Activated CD8-positive, alpha-beta memory T cell treated with anti-CD3 and anti-CD28 coated beads for 36 hours (primary cell): ENCODE data around the gene C1orf87. TPM values are rescaled to one million over a fixed set of nuclear protein-coding genes. Genes with fewer than 3 reads are reported as not detected.
"Not testable (repeated sequence)": the region's sequence is repeated elsewhere in the genome, so short reads cannot be mapped to it uniquely, and the experiment has no call there.

Experiments
- CTCF ChIA-PET: fragments of 350-600 bp; sonication (Branson Sonifier 250); formaldehyde crosslinking; loops from one replicate; lab custom pipeline; 2021; ENCODE audit warnings: antibody characterized with exemption; lab: Charles Lee
- POLR2A ChIA-PET: fragments of 350-600 bp; sonication (Branson Sonifier 250); formaldehyde crosslinking; loops from one replicate; lab custom pipeline; 2021; ENCODE audit warnings: antibody characterized with exemption; lab: Charles Lee
- total RNA-seq, 2 experiments: library from RNA; stranded (reverse); gene quantifications; one replicate each; pipeline ENCODE4 v1.2.3, GENCODE V29; 2021

C1orf87 gene
- total RNA-seq, 2 experiments from 2014 or later = not detected

DNA sequence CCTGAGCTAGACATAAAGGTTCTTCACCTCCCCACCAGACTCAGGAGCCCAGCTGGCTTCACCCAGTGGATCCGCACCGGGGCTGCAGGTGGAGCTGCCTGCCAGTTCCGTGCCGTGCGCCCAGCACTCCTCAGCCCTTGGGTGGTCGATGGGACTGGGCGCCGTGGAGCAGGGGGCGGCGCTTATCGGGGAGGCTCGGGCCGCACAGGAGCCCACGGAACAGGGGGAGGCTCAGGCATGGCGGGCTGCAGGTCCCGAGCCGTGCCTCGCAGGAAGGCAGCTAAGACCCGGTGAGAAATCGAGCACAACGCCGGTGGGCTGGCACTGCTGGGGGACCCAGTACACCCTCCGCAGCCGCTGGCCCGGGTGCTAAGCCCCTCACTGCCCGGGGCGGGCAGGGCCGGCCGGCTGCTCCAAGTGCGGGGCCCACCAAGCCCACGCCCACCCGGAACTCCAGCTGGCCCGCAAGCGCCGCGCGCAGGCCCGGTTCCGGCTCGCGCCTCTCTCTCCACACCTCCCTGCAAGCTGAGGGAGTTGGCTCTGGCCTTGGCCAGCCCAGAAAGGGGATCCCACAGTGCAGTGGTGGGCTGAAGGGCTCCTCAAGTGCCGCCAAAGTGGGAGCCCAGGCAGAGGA lies 103.9 kb downstream of the C1orf87 start:
- POLR2A ChIA-PET, CTCF ChIA-PET: not testable (repeated sequence)

DNA sequence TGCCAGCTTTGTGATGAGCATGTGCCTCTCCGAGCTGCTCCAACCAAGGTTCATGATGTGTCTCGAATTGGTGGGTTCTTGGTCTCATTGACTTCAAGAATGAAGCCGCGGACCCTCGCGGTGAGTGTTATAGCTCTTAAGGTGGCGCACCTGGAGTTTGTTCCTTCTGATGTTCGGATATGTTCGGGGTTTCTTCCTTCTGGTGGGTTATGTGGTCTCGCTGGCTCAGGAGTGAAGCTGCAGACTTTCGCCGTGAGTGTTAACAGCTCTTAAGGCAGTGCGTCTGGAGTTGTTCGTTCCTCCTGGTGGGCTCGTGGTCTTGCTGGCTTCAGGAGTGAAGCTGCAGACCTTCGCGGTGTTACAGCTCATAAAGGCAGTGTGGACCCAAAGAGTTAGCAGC lies 104.8 kb downstream of the C1orf87 start:
- CTCF ChIA-PET, POLR2A ChIA-PET: not testable (repeated sequence)

DNA sequence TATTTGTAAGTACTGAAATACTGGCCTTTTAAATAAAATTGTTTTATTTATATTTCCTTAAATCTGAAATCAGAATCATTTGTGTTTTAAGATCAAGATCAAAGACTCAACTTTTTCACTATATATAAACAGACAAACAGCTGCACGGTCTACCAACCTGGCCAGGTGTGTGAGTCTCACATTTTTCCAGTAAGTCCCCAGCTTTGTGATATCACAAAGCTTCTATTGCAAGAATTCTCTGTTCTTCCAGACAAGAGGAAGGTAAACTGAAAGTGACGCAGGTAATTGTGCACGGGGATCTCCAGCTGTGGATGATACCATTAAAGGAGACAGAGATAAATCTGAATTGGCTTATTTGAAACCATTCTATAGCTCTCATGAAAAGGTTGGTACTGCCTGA lies 105.8 kb downstream of the C1orf87 start:
- CTCF ChIA-PET = no interaction called here

DNA sequence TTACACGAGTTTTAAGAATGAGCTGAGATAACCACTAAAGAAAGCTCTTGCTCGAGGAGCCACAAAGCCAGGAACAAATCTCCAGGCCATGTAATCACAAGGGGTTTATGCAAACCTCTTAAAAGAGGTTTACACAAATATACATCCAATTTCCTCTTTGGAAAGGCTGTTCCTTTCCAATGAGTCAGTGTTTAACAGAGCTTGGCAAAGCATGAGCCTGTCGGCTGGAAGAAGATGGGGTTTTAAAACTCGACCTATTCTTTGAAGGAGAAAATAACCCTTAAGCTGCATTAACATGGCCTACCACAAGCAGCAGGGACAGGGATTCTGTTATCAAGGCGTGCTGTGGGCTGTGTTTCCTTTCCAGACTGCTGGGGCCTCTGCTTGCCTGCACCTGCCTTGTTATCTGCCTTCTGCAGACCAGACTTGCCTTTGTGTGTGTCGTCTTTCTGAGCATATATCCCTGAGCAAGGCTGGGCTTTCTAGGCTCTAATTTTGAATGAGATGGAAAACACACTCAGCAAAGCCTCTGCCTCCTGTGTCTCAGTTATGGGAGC lies 106.4 kb downstream of the C1orf87 start:
- POLR2A ChIA-PET = no interaction called here

More for the DNA sequence above, 105.8 kb downstream of the C1orf87 start:
- POLR2A ChIA-PET = no interaction called here

DNA sequence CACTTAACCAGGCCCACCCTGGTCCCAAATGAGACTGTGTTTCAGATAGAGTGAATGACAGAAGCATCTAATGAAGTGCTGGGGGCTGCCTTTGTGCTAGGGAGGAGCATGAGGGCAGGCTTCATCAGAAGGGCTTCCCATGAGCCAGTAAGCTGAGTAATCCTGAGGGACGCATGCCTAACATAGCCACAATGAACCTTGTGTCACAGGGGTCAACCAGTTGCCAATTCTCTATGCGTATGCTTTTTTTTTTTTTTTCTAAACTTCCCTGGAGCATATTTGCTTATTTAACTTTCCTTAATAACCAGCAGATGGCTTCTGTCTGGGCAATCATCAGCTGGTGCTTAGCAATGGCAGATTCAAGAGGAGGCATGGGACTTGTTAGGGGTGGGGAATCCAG lies 121.5 kb downstream of the C1orf87 start:
- ChIA-PET CTCF (no interaction called here), POLR2A (no interaction called here)

More for the DNA sequence above, 106.4 kb downstream of the C1orf87 start:
- CTCF ChIA-PET = no interaction called here

DNA sequence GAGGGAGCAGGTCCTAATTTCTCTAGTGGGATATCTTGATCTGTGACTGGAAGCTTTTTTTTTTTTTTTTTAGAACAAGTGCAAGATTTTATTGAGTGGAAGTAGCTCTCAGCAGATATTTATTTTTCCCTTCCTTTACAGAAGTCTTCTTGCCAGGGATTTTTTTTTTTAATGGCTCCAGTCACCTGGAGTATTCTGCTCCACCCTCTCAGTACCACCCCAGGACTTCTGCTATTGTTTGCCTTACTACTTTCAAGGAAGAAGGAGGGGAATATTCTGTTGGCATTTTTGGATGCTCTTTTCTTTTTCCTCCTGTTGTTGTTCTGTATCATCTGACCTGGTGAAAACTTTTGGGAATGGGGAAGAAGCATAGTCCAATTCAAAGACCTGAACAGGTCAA lies 123.9 kb downstream of the C1orf87 start:
- CTCF ChIA-PET = interaction anchor here (0.6 kb wide), 1 partner anchor 428 kb away, joined by 3 read pairs; no protein-coding TSS in a partner anchor
- POLR2A ChIA-PET = no interaction called here

DNA sequence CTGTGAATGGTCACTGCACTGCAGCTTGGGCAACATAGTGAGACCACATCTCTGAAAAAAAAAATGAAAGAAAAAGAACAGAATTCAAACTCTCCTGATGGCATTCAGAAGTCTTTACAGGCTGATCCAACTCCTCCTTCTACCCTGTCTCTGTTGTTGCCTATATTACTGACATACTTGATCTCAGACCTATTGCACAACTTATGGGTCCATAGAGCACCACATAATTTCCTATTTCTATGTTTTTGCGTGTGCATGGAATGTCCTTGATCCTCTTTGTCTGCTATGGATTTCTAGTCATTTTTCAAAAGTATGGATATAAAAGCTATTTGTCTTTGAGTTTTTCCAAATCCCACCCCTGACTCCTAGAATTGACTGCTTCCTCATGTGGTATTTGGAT lies 124.6 kb downstream of the C1orf87 start:
- POLR2A ChIA-PET = no interaction called here
- CTCF ChIA-PET = interaction anchor here (0.6 kb wide), 1 partner anchor 427 kb away, joined by 3 read pairs; no protein-coding TSS in a partner anchor

DNA sequence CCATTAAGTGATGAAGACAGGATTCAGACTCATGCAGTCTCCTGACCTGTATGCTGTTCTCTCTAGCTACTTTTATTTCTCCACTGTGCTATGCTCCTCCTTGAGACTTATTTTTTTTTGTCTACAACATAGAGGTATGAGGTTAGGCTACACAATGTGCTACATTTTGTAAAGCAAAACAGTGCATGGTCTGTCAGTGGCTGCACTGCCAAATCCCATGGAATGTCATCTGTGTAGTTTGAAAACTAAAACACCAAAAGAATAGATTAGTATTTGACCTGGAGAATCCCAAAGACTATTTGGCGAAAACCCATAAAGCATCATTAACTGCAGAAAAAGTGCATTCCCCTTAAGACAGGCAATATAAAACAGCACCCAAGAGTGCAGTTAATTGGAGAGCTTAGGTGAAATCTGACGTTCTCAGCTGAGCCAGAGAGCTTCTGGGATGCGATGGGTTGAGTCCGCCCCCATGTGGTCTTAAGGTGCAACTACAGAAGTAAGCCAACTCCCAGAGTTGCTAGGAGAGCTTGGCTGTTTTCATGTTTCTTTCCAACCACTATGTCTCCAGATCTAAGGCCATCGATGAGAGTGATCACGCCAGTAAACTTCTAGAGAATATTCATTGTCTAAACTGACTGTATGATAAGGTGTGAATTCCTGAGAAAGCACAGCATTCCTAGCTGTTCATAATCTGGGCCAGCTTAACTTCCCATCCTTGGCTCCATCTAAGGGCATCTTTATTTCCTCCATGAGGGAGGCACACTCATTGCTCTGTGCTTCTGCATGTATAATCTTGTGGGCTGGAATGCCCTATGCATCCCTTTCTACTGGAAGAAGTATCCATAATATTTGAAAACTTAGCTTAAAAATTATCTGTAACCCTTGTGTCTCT lies 126.3 kb downstream of the C1orf87 start:
- ChIA-PET CTCF (interaction anchor here (0.5 to 1.4 kb wide), 11 partner anchors 10 to 1866 kb away, joined by 3 to 4 read pairs (median 3); no protein-coding TSS in a partner anchor), POLR2A (no interaction called here)

DNA sequence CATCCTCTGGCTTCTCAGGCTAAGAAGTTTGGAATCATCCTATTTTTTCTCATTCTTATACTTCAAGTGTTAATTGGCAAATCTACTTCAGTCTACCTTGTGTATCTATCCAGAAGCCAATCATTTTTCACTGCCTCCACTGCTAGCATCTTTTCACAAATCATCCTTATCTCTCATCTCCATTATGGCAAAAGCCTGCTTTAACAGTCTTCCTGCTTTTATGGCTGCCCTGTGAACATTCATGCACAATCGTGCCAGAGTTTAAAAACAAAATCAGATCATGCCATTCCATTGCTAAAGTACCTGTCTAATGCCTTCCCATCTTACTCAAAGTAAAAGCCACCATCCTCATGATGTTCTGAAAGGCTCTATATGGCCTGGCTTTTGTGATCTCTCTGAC lies 127.8 kb downstream of the C1orf87 start:
- ChIA-PET CTCF (no interaction called here), POLR2A (no interaction called here)

Other genes with a start within 250 kb of the C1orf87 start
- gene CYP2J2, start 147.0 kb downstream of the C1orf87 start, total RNA-seq = under 1 TPM; 0.70 to 0.99 TPM